Activated B cell treated with CpG ODN at 0.5 μM for 24 hours (primary cell): ENCODE data around the gene AOC2. TPM values are rescaled to one million over a fixed set of nuclear protein-coding genes. Genes with fewer than 3 reads are reported as not detected.

Source experiments
- ATAC-seq: fragments of 200-7000 bp; cut with Tn5 transposase; one replicate; pipeline ENCODE4 v1.10.0; 2021; ENCODE audit warnings: low read depth, mild to moderate bottlenecking, moderate library complexity
- CTCF ChIA-PET: fragments of 350-600 bp; sonication (Branson Sonifier 250); formaldehyde crosslinking; loops from one replicate; lab custom pipeline; 2021; ENCODE audit warnings: antibody characterized with exemption; lab: Charles Lee
- POLR2A ChIA-PET: fragments of 350-600 bp; sonication (Branson Sonifier 250); formaldehyde crosslinking; loops from one replicate; lab custom pipeline; 2021; ENCODE audit warnings: antibody characterized with exemption; lab: Charles Lee
- DNase-seq: peaks from one replicate; pipeline ENCODE4 v3.0.0; 2022
- H3K27ac Mint-ChIP-seq: one replicate; pipeline ENCODE4 v1.8.0; 2020; ENCODE audit warnings: mixed read lengths
- H3K27me3 Mint-ChIP-seq: one replicate; pipeline ENCODE4 v1.8.0; 2021; ENCODE audit warnings: mixed read lengths
- H3K36me3 Mint-ChIP-seq: one replicate; pipeline ENCODE4 v1.8.0; 2021; ENCODE audit warnings: low read depth, mixed read lengths
- H3K4me1 Mint-ChIP-seq: one replicate; pipeline ENCODE4 v1.8.0; 2021; ENCODE audit warnings: mixed read lengths
- H3K4me3 Mint-ChIP-seq: one replicate; pipeline ENCODE4 v1.8.0; 2020; ENCODE audit warnings: mild to moderate bottlenecking, mixed read lengths
- H3K9me3 Mint-ChIP-seq: one replicate; pipeline ENCODE4 v1.8.0; 2020; ENCODE audit warnings: mixed read lengths
- intact Hi-C: fragments of 100-400 bp; cut with micrococcal nuclease; formaldehyde crosslinking; loops from one replicate; pipeline ENCODE4 v1.15.1; 2024
- total RNA-seq: library from RNA; stranded (reverse); gene quantifications from 2 replicates; pipeline ENCODE4 v1.2.3, GENCODE V29; 2022
- TF ChIP-seq, protein P1 (sequence below): fragments of 200-600 bp; IDR thresholded peaks from one replicate; pipeline ENCODE4 v1.8.0; 2022; ENCODE audit warnings: antibody characterized with exemption, mild to moderate bottlenecking

AOC2 gene
- total RNA-seq, 1 donor from 2014 or later, result 3.9 TPM

DNA sequence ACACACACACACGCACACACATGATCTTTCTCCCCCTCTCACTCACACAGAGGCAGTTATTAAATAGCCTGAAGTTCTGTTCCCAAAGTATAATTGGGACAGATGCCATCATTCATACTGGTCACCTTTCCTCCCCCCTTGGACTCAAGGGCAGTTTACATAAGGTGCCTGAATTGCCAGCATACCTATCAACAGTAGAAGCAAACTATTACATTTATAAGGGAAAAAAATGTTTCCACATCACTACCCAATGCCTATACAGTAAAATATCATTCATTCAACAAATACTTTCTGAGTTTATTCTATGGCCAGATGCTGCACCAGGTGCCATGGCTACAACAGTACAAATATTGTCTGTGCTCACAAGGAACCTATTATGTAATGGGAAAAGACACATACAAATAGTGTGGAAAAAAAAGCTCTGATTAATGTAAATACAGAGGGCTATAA lies 39.4 kb upstream of the AOC2 start:
- CTCF ChIA-PET, result no interaction called here

DNA sequence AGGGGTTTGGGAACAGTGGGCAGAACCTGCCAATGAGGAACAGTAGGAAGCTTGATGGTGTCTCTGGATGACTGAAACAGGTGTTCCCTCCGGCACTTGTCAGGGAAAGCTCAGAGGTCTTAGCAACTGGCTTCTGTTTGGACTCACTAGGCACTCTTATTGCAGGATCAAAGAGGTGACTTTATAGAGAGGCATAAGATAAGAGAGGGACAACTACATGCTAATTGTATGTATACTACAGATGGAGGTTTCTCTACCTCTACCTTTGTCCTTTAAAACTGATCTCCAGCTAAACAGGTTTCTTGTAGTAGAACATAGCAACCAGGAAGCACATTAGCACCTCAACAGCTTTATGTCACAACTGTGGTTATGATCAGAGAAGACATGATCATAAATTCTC lies 38.1 kb upstream of the AOC2 start:
- POLR2A ChIA-PET, result interaction anchor here (0.5 to 0.9 kb wide), 2 partner anchors 33 to 71 kb away, joined by 4 read pairs; partner anchors contain the start of gene VPS25

More for the DNA sequence above, 39.4 kb upstream of the AOC2 start:
- H3K27ac Mint-ChIP-seq, result peak overlapping the region; percentile 14
- POLR2A ChIA-PET, result interaction anchor here (0.6 kb wide), 1 partner anchor 29 kb away, joined by 6 read pairs; no protein-coding TSS in a partner anchor
- H3K4me1 Mint-ChIP-seq, result no peaks in the 10 kb centered on the region
- DNase-seq (no peak), ATAC-seq (no peak)
- no peaks in the 10 kb centered on the region for H3K27me3 Mint-ChIP-seq
- intact Hi-C loops, result no loop called here
- no peak overlapping the region for H3K4me3 Mint-ChIP-seq
- peaks cover 15% of the 10 kb centered on the region for H3K36me3 Mint-ChIP-seq
- H3K9me3 Mint-ChIP-seq, result no peaks in the 10 kb centered on the region
- TF ChIP-seq, protein P1, sequence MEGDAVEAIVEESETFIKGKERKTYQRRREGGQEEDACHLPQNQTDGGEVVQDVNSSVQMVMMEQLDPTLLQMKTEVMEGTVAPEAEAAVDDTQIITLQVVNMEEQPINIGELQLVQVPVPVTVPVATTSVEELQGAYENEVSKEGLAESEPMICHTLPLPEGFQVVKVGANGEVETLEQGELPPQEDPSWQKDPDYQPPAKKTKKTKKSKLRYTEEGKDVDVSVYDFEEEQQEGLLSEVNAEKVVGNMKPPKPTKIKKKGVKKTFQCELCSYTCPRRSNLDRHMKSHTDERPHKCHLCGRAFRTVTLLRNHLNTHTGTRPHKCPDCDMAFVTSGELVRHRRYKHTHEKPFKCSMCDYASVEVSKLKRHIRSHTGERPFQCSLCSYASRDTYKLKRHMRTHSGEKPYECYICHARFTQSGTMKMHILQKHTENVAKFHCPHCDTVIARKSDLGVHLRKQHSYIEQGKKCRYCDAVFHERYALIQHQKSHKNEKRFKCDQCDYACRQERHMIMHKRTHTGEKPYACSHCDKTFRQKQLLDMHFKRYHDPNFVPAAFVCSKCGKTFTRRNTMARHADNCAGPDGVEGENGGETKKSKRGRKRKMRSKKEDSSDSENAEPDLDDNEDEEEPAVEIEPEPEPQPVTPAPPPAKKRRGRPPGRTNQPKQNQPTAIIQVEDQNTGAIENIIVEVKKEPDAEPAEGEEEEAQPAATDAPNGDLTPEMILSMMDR, result no peak

DNA sequence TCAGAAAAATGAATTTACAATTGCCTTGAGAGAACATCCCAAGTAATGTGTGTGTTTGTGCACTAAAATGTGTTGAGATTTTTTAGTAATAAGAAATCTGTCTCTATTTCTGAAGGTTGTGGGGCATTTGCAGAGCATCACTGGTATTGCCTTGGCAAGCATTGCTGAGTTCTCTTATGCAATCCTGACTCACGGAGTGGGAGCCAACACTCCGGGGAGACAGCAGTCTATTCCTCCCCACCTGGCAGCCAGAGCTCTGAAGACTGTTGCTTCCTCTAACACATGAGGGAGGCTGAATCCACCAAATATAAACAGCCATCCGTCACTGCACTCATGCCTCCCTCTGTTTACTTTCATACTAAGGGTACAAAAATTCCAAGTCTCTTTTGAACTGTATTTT lies 35.1 kb upstream of the AOC2 start:
- Mint-ChIP-seq H3K4me3 (no peak overlapping the region), H3K27me3 (no peaks in the 10 kb centered on the region), H3K36me3 (peaks cover 45% of the 10 kb centered on the region), H3K9me3 (no peaks in the 10 kb centered on the region), H3K27ac (no peak overlapping the region), H3K4me1 (no peaks in the 10 kb centered on the region)
- ChIA-PET POLR2A (no interaction called here), CTCF (no interaction called here)
- ATAC-seq (no peak), DNase-seq (no peak)
- TF ChIP-seq, protein P1, result no peak
- intact Hi-C loops, result no loop called here

More for the DNA sequence above, 38.1 kb upstream of the AOC2 start:
- no peak for DNase-seq
- ATAC-seq, result no peak
- intact Hi-C loops, result no loop called here
- Mint-ChIP-seq H3K27me3 (no peaks in the 10 kb centered on the region), H3K9me3 (no peaks in the 10 kb centered on the region), H3K36me3 (peaks cover 25% of the 10 kb centered on the region), H3K4me1 (no peaks in the 10 kb centered on the region), H3K27ac (no peak overlapping the region), H3K4me3 (no peak overlapping the region)
- CTCF ChIA-PET, result interaction anchor here (2.2 kb wide), 1 partner anchor 10 kb away, joined by 5 read pairs; no protein-coding TSS in a partner anchor
- TF ChIP-seq, protein P1, result no peak

DNA sequence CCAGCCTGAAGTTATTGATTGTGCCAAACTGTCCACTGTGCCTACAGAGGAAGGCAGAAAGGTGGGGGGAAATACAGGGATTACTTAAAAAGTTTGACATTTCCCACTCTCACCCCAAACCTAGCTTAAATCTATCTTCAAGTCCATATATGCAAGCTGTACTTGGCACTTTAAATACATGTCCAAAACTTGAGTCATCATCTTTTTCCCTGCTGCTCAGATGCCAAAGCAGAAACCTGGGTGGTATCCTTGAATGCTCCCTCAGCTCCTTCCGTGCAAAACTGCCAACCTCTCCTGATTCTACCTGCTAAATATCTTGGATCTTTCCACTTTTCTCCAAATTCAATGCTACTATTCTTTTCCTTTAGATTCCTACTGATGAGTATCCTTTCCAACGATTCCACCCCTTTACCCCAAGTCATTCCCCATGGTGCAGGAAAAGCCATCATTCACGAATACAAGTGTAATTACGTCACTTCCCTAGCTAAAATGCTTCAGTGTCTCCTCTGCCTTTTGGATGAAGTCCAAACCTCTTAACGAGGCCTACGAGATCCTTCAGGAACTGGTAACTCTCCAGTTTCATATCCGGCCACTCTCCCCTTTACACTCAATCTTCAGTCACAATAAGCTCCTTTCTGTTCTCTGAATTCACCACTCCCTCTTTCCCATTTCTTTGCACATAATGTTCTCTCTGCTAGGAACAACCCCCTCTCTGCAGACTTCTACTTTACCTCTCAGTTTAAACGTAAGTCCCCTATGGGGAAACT lies 29.6 kb upstream of the AOC2 start:
- H3K27ac Mint-ChIP-seq, result no peak overlapping the region
- H3K9me3 Mint-ChIP-seq, result no peaks in the 10 kb centered on the region
- no peak for DNase-seq
- TF ChIP-seq, protein P1, result no peak
- H3K4me1 Mint-ChIP-seq, result no peaks in the 10 kb centered on the region
- ChIA-PET CTCF (no interaction called here), POLR2A (interaction anchor here (0.6 to 2.9 kb wide), 3 partner anchors 9 to 282 kb away, joined by 3 to 11 read pairs (median 5); partner anchors contain the start of genes BECN1 and PSME3)
- H3K36me3 Mint-ChIP-seq, result peaks cover 86% of the 10 kb centered on the region
- H3K27me3 Mint-ChIP-seq, result no peaks in the 10 kb centered on the region
- intact Hi-C loops, result no loop called here
- no peak for ATAC-seq
- no peak overlapping the region for H3K4me3 Mint-ChIP-seq

DNA sequence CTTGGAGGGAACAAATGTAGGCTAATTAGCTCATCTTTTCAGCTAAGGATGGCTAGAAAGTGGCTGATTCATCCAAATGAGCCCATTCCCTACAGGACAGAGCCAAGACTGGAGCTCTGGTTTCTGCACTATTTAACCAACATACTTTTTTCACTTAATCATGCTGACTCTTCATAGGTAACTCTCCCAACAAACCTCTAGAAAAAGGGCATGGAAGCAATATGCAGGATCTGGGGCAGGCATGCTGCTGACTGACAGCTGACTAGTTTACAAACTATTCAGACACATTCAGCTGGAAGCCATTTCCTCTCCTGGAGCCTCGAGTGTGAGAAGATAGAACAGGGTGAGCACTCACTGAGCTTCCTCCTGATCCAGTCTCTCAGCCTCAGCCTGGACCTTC lies 26.5 kb upstream of the AOC2 start:
- Mint-ChIP-seq H3K9me3 (no peaks in the 10 kb centered on the region), H3K27me3 (no peaks in the 10 kb centered on the region), H3K4me1 (peaks cover 7% of the 10 kb centered on the region), H3K27ac (no peak overlapping the region), H3K36me3 (peaks cover 86% of the 10 kb centered on the region), H3K4me3 (no peak overlapping the region)
- ChIA-PET CTCF (interaction anchor here (2.4 to 5.9 kb wide), 2 partner anchors 15 to 16 kb away, joined by 10 to 27 read pairs; partner anchors contain the start of gene PSME3), POLR2A (interaction anchor here (0.5 to 9.2 kb wide), 3 partner anchors 16 to 76 kb away, joined by 3 to 115 read pairs (median 3); partner anchors contain the start of genes CNTD1, COA3 and PSME3)
- intact Hi-C loops, result no loop called here
- TF ChIP-seq, protein P1, result no peak
- ATAC-seq (no peak), DNase-seq (no peak)
